Uterus (tissue), 4 donors: Measurements from ENCODE around the gene ATRAID. TPM values are rescaled to one million over a fixed set of nuclear protein-coding genes. Genes with fewer than 3 reads are reported as not detected.

Experiments
- DNase-seq, 2 donors: peaks; one replicate each; pipeline ENCODE4 v3.0.0-alpha.2; 2019 to 2020
- H3K27ac ChIP-seq, 2 donors: fragments of 200-600 bp; sonication (generic); 1 replicate in 1 of 2; 2 replicates in 1 of 2; pipeline ENCODE4 v1.5.1; 2016 to 2018
- H3K27me3 ChIP-seq, 2 donors: fragments of 200-600 bp; sonication (generic); one replicate each; pipeline ENCODE4 v1.5.1; 2018 to 2019; ENCODE audit warnings: control low read depth in 1 of 2
- H3K36me3 ChIP-seq, 2 donors: fragments of 200-600 bp; sonication (generic); one replicate each; pipeline ENCODE4 v1.5.1; 2019; ENCODE audit warnings: control low read depth in 1 of 2
- H3K4me1 ChIP-seq, 2 donors: fragments of 200-600 bp; sonication (generic); one replicate each; pipeline ENCODE4 v1.5.1; 2018 to 2019; ENCODE audit warnings: control low read depth in 1 of 2
- H3K4me3 ChIP-seq, 2 donors: fragments of 200-600 bp; sonication (generic); 1 replicate in 1 of 2; 2 replicates in 1 of 2; pipeline ENCODE4 v1.5.1; 2018 to 2019; ENCODE audit warnings: mild to moderate bottlenecking in 1 of 2
- H3K9me3 ChIP-seq, 2 donors: fragments of 200-600 bp; sonication (generic); one replicate each; pipeline ENCODE4 v1.5.1; 2019; ENCODE audit warnings: control low read depth in 1 of 2
- POLR2A ChIP-seq, 2 donors: fragments of 450-650 bp; IDR thresholded peaks; one replicate each; pipeline ENCODE4 v1.6.1; 2016; ENCODE audit warnings: antibody characterized with exemption in 2 of 2, mild to moderate bottlenecking in 1 of 2, moderate library complexity in 1 of 2
- intact Hi-C: fragments of 100-400 bp; cut with DNase I; formaldehyde crosslinking; loops from one replicate; pipeline ENCODE4 v1.15.1; 2023; ENCODE audit warnings: low total_unique reads
- total RNA-seq, 4 donors: library from RNA; depleted of rRNA in 3 of 4; stranded (reverse); fragments of >200 nt in 3 of 4; gene quantifications; one replicate each; pipeline versions ENCODE4 v1.1.0 to v1.2.4, GENCODE V29; 2014 to 2023
- TF ChIP-seq, protein P1 (sequence below), 4 experiments: fragments of 200-600 bp in 2 of 4; fragments of 450-650 bp in 2 of 4; sonication (generic) in 2 of 4; IDR thresholded peaks; one replicate each; pipeline ENCODE4 v1.5.1; 2016 to 2019; ENCODE audit warnings: antibody characterized with exemption in 4 of 4, mild to moderate bottlenecking in 2 of 4, moderate library complexity in 1 of 4
- donor health status: DM: yes; HTN: yes; CAD: no.

ATRAID gene
- total RNA-seq, 4 donors from 2014 or later: 105 to 235 (median 144) TPM

DNA sequence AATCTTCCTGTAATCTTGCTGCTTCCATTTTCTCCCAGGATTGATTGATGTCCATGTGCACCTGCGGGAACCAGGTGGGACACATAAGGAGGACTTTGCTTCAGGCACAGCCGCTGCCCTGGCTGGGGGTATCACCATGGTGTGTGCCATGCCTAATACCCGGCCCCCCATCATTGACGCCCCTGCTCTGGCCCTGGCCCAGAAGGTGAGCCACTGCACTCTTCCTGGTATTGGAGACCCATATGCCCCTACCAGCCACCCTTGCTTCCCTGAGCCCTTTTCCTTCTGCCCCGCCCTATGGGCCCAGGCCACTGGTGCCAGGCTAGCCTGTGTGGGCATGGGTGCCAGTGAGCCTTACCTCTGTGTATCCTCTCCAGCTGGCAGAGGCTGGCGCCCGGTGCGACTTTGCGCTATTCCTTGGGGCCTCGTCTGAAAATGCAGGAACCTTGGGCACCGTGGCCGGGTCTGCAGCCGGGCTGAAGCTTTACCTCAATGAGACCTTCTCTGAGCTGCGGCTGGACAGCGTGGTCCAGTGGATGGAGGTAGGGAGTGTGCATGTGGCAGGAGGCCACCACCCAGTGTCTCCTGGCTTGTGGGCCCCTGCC is 25.6 kb downstream of the ATRAID start:
- H3K9me3 ChIP-seq: no peaks in the 10 kb centered on the region
- H3K4me3 ChIP-seq: no peak overlapping the region
- no peaks in the 10 kb centered on the region for H3K36me3 ChIP-seq
- no peaks in the 10 kb centered on the region for H3K4me1 ChIP-seq
- no peak overlapping the region for H3K27ac ChIP-seq
- DNase-seq: no peak
- intact Hi-C loops: no loop called here
- no peaks in the 10 kb centered on the region for H3K27me3 ChIP-seq
- TF ChIP-seq, protein P1, sequence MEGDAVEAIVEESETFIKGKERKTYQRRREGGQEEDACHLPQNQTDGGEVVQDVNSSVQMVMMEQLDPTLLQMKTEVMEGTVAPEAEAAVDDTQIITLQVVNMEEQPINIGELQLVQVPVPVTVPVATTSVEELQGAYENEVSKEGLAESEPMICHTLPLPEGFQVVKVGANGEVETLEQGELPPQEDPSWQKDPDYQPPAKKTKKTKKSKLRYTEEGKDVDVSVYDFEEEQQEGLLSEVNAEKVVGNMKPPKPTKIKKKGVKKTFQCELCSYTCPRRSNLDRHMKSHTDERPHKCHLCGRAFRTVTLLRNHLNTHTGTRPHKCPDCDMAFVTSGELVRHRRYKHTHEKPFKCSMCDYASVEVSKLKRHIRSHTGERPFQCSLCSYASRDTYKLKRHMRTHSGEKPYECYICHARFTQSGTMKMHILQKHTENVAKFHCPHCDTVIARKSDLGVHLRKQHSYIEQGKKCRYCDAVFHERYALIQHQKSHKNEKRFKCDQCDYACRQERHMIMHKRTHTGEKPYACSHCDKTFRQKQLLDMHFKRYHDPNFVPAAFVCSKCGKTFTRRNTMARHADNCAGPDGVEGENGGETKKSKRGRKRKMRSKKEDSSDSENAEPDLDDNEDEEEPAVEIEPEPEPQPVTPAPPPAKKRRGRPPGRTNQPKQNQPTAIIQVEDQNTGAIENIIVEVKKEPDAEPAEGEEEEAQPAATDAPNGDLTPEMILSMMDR (IDR thresholded peaks at IDR 0.05): no peak
- no peak for TF ChIP-seq POLR2A (IDR thresholded peaks at IDR 0.05)

DNA sequence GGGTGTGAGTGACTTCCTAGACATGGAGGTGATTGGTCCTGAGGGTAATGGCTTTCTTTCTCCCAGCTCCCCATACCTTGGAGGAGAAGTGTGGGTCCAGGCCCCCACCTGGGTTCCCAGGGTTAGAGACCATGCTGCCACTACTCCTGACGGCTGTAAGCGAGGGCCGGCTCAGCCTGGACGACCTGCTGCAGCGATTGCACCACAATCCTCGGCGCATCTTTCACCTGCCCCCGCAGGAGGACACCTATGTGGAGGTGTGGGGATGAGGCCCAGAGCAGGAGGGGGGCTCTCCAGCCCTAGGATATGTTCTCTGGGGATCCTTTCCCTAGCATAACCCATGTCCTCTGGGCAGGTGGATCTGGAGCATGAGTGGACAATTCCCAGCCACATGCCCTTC is 27.1 kb downstream of the ATRAID start:
- H3K36me3 ChIP-seq: no peaks in the 10 kb centered on the region
- H3K4me3 ChIP-seq: no peak overlapping the region
- no peaks in the 10 kb centered on the region for H3K9me3 ChIP-seq
- H3K27ac ChIP-seq: no peak overlapping the region
- intact Hi-C loops: no loop called here
- no peaks in the 10 kb centered on the region for H3K27me3 ChIP-seq
- TF ChIP-seq, protein P1 (IDR thresholded peaks at IDR 0.05): no peak
- TF ChIP-seq POLR2A (IDR thresholded peaks at IDR 0.05): no peak
- no peaks in the 10 kb centered on the region for H3K4me1 ChIP-seq
- DNase-seq: no peak

DNA sequence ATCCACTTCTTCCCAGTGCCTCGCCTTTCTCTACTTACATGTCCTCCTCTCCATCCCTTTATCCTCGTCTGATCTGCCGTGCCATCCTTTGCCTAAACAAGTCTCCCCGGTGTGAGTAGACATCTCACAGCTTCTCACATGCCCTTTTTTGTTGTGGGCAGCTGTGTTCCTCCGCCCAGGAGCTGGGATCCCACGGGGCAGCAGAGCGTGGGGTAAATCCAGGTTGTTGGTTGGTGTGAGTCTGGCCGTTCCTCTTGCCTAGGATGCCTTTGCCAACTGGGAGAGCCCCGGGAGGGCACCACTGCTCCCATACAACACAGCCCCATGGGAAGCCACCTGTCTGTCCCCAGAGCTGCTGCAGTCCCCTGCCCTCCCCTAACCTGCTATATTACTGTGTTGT is 28.6 kb downstream of the ATRAID start:
- no peak for DNase-seq
- Histone ChIP-seq H3K9me3 (no peaks in the 10 kb centered on the region), H3K27me3 (no peaks in the 10 kb centered on the region), H3K27ac (no peak overlapping the region), H3K4me1 (no peaks in the 10 kb centered on the region), H3K36me3 (no peaks in the 10 kb centered on the region), H3K4me3 (no peak overlapping the region)
- intact Hi-C loops: no loop called here
- no peak for TF ChIP-seq POLR2A (IDR thresholded peaks at IDR 0.05)
- TF ChIP-seq, protein P1 (IDR thresholded peaks at IDR 0.05): no peak

DNA sequence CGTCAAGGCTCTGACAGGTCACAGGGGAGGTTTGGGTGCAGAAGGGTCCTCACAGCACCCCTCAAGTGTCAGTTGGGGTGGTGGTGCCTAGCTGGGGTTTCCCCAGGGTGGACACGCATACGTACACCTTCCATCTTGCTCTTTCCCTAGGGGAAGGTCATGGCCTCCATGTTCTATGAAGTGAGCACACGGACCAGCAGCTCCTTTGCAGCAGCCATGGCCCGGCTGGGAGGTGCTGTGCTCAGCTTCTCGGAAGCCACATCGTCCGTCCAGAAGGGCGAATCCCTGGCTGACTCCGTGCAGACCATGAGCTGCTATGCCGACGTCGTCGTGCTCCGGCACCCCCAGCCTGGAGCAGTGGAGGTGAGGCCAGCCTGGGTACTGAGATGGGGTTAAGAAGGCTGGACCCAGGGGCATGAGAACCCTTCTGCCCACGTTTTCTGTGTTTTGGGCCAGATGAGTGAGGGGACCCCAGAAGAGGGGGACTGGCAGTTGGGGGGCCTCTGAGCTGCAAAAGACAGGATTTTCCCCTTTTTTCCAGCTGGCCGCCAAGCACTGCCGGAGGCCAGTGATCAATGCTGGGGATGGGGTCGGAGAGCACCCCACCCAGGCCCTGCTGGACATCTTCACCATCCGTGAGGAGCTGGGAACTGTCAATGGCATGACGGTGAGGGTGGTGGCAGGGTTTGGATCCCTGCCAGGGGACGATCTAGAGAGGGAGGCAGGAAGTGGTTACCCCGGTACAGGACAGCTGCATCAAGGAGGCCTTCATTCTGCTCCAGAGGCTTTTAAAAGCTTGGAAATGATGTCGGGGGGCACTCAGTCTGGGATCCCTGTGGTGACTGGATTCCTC is 30.1 kb downstream of the ATRAID start:
- Histone ChIP-seq H3K27me3 (no peaks in the 10 kb centered on the region), H3K4me3 (no peak overlapping the region), H3K4me1 (no peaks in the 10 kb centered on the region), H3K9me3 (no peaks in the 10 kb centered on the region), H3K36me3 (no peaks in the 10 kb centered on the region), H3K27ac (no peak overlapping the region)
- TF ChIP-seq, protein P1 (IDR thresholded peaks at IDR 0.05): no peak
- TF ChIP-seq POLR2A (IDR thresholded peaks at IDR 0.05): no peak
- no peak for DNase-seq
- intact Hi-C loops: no loop called here

DNA sequence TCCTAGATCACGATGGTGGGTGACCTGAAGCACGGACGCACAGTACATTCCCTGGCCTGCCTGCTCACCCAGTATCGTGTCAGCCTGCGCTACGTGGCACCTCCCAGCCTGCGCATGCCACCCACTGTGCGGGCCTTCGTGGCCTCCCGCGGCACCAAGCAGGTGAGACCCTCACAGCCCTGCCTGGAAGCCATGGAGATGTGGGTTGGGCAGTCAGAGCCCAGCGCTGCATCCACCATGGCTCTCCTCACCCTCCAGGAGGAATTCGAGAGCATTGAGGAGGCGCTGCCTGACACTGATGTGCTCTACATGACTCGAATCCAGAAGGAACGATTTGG is 30.7 kb downstream of the ATRAID start:
- Histone ChIP-seq H3K9me3 (no peaks in the 10 kb centered on the region), H3K4me1 (no peaks in the 10 kb centered on the region), H3K4me3 (no peak overlapping the region), H3K36me3 (no peaks in the 10 kb centered on the region), H3K27me3 (no peaks in the 10 kb centered on the region), H3K27ac (no peak overlapping the region)
- intact Hi-C loops: no loop called here
- DNase-seq: no peak
- TF ChIP-seq POLR2A (IDR thresholded peaks at IDR 0.05): no peak
- TF ChIP-seq, protein P1 (IDR thresholded peaks at IDR 0.05): no peak
